GM06990 (cell line): ENCODE data around the gene SOX18.

ENCODE experiments used
- DNase-seq: peaks from one replicate; pipeline ENCODE4 v3.0.0-alpha.2; 2011; ENCODE audit not compliant: insufficient read length; ENCODE audit errors: extremely low read depth
- H3K27me3 ChIP-seq: replicated peaks from 2 replicates; pipeline ENCODE4 v1.6.0; 2011; ENCODE audit warnings: low read length; ENCODE audit not compliant: control insufficient read depth, insufficient read depth
- H3K36me3 ChIP-seq: 2 replicates; pipeline ENCODE4 v1.5.1; 2011; ENCODE audit warnings: low read length; ENCODE audit not compliant: control insufficient read depth, insufficient read depth
- H3K4me3 ChIP-seq: replicated peaks from 2 replicates; pipeline ENCODE4 v1.5.1; 2011; ENCODE audit warnings: low read depth, mild to moderate bottlenecking, control low read depth, low read length
- TF ChIP-seq, protein P1 (sequence below): IDR thresholded peaks from 2 replicates; pipeline ENCODE4 v1.5.1; 2011; ENCODE audit warnings: low read length, control low read depth, mild to moderate bottlenecking, inconsistent platforms; ENCODE audit not compliant: insufficient read depth, poor library complexity, severe bottlenecking

SOX18 gene

DNA sequence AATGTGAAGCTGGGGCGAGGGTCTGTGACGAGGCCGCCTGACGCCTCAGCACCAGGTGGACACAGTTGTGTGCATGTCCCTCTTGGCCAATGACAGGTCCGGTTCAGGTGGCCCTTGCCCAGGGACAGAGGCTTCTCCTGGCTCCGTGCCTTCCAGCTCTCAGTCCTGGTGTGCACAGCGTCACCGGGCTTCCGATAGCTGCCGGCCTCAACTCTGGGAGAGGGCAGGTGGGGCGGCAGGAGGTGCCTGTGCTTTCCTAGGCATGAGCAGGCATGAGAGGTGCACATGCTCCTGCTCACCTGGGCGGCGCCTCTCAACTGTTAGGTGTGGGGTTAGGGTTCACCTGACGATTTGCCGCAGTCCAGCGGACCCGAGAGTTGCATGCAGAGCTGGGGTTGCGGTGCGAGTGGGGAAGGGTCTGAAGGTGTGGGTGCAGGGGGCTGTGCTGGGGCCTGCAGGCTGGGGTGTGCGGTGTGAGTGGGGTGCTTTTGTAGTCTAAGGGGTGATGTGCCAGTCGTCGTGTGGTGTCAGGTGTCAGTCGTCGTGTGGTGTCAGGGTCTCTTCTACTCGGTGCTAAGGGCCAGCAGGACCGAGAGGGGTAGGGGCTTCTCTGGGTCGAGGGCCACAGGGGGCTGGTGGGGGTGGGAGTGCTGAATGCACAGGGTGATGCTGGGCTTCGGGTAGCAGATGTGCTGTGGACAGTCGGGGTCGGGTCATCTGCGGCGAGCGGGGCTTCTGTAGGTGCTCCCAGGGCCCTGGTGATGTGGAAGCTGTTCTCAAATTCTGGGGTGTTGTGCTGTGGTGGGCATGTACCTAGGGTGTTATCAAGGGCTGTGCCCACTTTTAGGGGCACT, 3.8 kb upstream of the SOX18 start:
- TF ChIP-seq, protein P1, sequence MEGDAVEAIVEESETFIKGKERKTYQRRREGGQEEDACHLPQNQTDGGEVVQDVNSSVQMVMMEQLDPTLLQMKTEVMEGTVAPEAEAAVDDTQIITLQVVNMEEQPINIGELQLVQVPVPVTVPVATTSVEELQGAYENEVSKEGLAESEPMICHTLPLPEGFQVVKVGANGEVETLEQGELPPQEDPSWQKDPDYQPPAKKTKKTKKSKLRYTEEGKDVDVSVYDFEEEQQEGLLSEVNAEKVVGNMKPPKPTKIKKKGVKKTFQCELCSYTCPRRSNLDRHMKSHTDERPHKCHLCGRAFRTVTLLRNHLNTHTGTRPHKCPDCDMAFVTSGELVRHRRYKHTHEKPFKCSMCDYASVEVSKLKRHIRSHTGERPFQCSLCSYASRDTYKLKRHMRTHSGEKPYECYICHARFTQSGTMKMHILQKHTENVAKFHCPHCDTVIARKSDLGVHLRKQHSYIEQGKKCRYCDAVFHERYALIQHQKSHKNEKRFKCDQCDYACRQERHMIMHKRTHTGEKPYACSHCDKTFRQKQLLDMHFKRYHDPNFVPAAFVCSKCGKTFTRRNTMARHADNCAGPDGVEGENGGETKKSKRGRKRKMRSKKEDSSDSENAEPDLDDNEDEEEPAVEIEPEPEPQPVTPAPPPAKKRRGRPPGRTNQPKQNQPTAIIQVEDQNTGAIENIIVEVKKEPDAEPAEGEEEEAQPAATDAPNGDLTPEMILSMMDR: no peak
- no peak for DNase-seq
- Histone ChIP-seq H3K4me3 (no peak overlapping the region), H3K27me3 (no peaks in the 10 kb centered on the region), H3K36me3 (no peaks in the 10 kb centered on the region)

DNA sequence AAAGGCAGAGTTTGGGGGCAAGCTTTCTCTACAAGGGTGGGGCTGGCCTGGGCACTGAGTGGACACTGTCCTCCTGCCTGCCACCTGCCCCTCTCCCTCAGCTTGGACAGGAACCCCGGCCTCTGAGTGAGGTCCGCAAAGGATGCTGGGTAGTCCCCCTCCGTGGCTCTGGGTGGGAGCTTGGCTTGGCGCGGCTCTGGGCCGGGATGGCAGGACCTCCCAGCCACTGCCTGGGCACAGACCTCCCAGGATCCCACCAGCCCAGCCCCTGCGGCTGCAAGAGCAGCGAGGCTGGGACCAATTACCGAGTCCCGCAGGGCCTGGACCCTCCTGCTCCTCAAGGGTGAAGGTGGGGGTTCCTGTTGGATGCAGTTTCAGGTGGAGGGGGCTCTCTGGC, 2.9 kb upstream of the SOX18 start:
- H3K36me3 ChIP-seq: no peaks in the 10 kb centered on the region
- no peaks in the 10 kb centered on the region for H3K27me3 ChIP-seq
- H3K4me3 ChIP-seq: no peak overlapping the region
- no peak for DNase-seq
- TF ChIP-seq, protein P1: no peak

DNA sequence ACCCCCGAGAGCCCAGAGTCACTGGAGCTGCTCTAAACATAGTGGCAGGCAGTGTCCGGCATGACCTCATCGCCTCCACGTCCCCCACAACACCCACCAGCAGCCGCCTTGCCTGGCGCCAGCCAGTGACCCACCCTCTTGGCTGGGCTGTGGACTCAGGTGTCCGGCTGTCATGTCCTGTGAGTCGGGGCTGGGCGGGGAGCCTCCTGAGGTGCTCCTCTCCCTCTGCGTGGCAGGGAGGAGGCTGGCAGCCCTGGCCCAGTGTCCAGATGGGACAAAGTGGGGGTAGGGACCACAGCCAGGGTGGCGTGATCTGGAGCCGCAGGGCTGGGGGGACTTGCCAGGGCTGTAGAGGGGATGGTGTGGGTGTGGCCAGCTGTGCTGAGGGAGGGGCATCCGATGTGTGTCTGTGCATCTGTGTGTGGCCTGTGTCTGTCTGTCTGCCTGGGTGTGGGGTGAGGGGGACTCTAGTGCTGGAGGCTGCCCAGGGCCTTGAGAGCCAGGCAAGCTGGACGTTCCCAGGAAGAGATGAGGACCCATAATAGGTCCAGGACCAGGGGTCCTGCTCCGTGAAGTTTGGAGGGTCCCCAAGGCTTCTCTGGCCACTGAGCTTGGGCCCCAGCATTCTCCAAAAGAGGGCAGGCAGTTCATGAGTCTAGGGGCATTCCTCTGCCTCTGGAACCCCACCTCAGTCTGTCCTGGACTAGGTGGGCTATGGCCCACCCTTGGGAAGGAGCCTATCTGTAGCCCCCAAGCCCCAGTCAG, 2.3 kb upstream of the SOX18 start:
- no peaks in the 10 kb centered on the region for H3K36me3 ChIP-seq
- no peaks in the 10 kb centered on the region for H3K27me3 ChIP-seq
- no peak for DNase-seq
- no peak overlapping the region for H3K4me3 ChIP-seq
- TF ChIP-seq, protein P1: no peak

DNA sequence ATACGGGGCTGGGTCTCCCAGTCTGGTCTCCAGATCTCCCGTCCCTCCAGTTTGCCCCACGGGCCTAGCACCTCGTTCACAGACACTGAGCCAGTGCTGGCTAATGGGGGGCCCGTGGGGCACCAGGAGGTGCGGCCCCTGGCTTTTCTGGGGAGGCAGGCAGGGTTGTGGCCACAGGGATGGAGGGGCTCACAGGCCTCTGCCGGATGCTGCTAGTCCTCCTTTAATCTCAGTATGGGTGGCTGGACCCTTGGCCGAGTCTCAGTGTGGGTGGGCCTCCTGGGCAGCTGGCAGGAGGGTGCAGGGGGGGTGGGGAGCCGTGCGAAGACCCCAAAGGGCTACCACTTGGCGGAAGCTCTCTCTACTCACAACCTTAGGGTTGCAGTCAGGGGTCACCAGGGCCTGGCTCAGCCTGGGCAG, 1.6 kb upstream of the SOX18 start:
- Histone ChIP-seq H3K4me3 (no peak overlapping the region), H3K27me3 (no peaks in the 10 kb centered on the region; the same call in 1 of the 2 replicates), H3K36me3 (no peaks in the 10 kb centered on the region)
- TF ChIP-seq, protein P1: no peak
- no peak for DNase-seq

DNA sequence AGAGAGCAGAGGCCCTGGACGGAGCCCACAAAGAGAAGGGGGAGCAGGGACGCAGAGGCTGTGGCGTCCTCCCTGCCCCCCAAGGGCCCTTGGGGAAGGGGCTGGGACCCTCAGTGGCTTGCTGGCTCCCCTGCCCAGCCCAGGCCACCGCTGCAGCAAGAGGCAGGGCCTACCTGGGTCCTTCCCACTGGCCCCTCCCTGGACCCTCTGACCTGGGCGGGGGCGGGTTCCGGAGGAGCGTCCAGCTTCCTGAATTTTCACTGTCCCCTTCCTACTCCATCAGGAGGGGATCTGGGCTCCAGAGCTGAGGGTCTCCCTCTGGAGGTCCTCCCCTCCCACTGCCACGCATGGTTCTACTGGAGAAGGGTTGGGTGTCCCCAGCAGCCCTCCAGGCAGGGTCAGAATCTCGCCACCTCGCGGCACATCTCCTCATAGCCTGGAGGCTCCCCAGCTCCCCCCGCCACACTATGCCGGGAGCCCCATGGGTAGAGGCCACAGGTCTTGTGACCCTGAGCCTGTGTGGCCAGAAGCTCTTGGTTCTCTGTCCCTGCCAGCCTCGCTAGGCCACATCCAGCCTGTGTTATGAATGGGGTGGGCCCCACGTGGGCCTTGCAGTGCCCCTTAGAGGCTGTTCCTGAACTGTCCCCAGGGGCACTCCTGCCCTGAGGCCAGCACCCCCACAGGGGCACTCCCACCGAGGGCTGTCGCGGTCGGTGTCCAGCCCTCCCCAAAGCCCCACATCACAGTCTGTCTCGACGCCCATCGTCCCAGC, 1.0 kb upstream of the SOX18 start:
- Histone ChIP-seq H3K4me3 (no peak overlapping the region), H3K36me3 (no peaks in the 10 kb centered on the region), H3K27me3 (no peaks in the 10 kb centered on the region; the same call in 1 of the 2 replicates)
- TF ChIP-seq, protein P1: no peak
- DNase-seq: no peak
